ENCODE results near the gene CAAP1. TPM values are rescaled to one million over a fixed set of nuclear protein-coding genes. Genes with fewer than 3 reads are reported as not detected.

Gene CAAP1
- total RNA-seq (ENCODE audit: unreplicated experiment): 14.3 TPM
- long read RNA-seq, partial matches to known transcripts: 1 of 9 reads
- long read RNA-seq, other reads (novel, unspliced or antisense): 4 of 9 reads

GRCh38 chr9:26892251-26893029 is at the start of gene CAAP1:
Gene CAAP1 (minus strand): TSS chr9:26892802. CDS start chr9:26892715, 87 bp downstream.
- no peaks in the 10 kb centered on the region for H3K36me3 Mint-ChIP-seq (ENCODE audit: unreplicated experiment)
- TF ChIP-seq CTCF (IDR thresholded peaks at IDR 0.05; ENCODE audit: partially characterized antibody, unreplicated experiment): peak; percentile 25
- peak within 1 kb of the TSS; percentile 94 for H3K27ac Mint-ChIP-seq (ENCODE audit: unreplicated experiment)
- peak within 1 kb of the TSS; percentile 98 for H3K4me3 Mint-ChIP-seq (ENCODE audit: unreplicated experiment)
- peaks cover 3% of the 10 kb centered on the region for H3K27me3 Mint-ChIP-seq (ENCODE audit: unreplicated experiment)
- peaks cover 5% of the 10 kb centered on the region for H3K4me1 Mint-ChIP-seq (ENCODE audit: low read depth, unreplicated experiment)
- H3K9me3 Mint-ChIP-seq (ENCODE audit: unreplicated experiment): peaks cover 6% of the 10 kb centered on the region
- peak; percentile 95 for DNase-seq

GRCh38 chr9:26940779-26941178 is 48.2 kb upstream of the CAAP1 start:
- Mint-ChIP-seq H3K27ac (ENCODE audit: unreplicated experiment) (no peak overlapping the region), H3K4me3 (ENCODE audit: unreplicated experiment) (no peak overlapping the region), H3K36me3 (ENCODE audit: unreplicated experiment) (no peaks in the 10 kb centered on the region), H3K27me3 (ENCODE audit: unreplicated experiment) (no peaks in the 10 kb centered on the region), H3K4me1 (ENCODE audit: low read depth, unreplicated experiment) (peaks cover 23% of the 10 kb centered on the region), H3K9me3 (ENCODE audit: unreplicated experiment) (no peaks in the 10 kb centered on the region)
- no peak for TF ChIP-seq CTCF (IDR thresholded peaks at IDR 0.05; ENCODE audit: partially characterized antibody, unreplicated experiment)
- DNase-seq: no peak

GRCh38 chr9:26939955-26940711 is 47.5 kb upstream of the CAAP1 start:
- Mint-ChIP-seq H3K9me3 (ENCODE audit: unreplicated experiment) (no peaks in the 10 kb centered on the region), H3K36me3 (ENCODE audit: unreplicated experiment) (no peaks in the 10 kb centered on the region), H3K4me1 (ENCODE audit: low read depth, unreplicated experiment) (peaks cover 18% of the 10 kb centered on the region), H3K27ac (ENCODE audit: unreplicated experiment) (peak overlapping the region; percentile 3), H3K27me3 (ENCODE audit: unreplicated experiment) (no peaks in the 10 kb centered on the region), H3K4me3 (ENCODE audit: unreplicated experiment) (no peak overlapping the region)
- no peak for DNase-seq
- TF ChIP-seq CTCF (IDR thresholded peaks at IDR 0.05; ENCODE audit: partially characterized antibody, unreplicated experiment): no peak

- TF ChIP-seq CTCF (IDR thresholded peaks at IDR 0.05; ENCODE audit: partially characterized antibody, unreplicated experiment): no peak
- Mint-ChIP-seq H3K27ac (ENCODE audit: unreplicated experiment) (no peak overlapping the region), H3K36me3 (ENCODE audit: unreplicated experiment) (no peaks in the 10 kb centered on the region), H3K4me3 (ENCODE audit: unreplicated experiment) (no peak overlapping the region), H3K9me3 (ENCODE audit: unreplicated experiment) (no peaks in the 10 kb centered on the region), H3K4me1 (ENCODE audit: low read depth, unreplicated experiment) (peaks cover 15% of the 10 kb centered on the region), H3K27me3 (ENCODE audit: unreplicated experiment) (no peaks in the 10 kb centered on the region)
- DNase-seq: no peak
Measured at GRCh38 chr9:26937816-26938371, 45.3 kb upstream of the CAAP1 start.

Measured in glutamatergic neuron (in vitro differentiated cells).